Measurements from ENCODE around the gene KLK15.
"Not testable (repeated sequence)": the region's sequence is repeated elsewhere in the genome, so short reads cannot be mapped to it uniquely, and the experiment has no call there.

Gene KLK15

DNA sequence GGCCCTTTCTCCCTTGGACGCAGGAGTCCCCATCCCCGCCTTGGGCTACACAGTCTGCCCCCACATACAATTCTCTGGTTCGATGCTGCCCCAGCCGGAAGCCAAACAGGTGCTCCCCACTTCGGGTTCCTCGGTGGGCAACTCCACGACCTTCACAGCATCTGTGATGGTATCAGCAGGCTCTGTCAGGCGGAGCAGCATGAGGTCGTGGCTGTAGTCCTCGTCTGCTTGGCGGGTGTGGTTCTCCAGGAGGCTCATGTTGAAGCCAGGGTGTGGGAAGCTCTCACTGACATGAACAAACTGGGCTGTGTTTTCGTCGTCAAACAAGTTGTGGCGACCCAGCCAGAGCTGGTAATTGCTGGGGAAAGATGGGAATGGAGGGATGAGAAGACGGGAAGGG lies 13.3 kb downstream of the KLK15 start:
- DNase-seq, result no peak

GRCh38 chr19:50819636-50820035 lies 13.7 kb downstream of the KLK15 start:
- DNase-seq, result no peak

GRCh38 chr19:50818859-50819472 lies 14.4 kb downstream of the KLK15 start:
- no peak for DNase-seq

DNA sequence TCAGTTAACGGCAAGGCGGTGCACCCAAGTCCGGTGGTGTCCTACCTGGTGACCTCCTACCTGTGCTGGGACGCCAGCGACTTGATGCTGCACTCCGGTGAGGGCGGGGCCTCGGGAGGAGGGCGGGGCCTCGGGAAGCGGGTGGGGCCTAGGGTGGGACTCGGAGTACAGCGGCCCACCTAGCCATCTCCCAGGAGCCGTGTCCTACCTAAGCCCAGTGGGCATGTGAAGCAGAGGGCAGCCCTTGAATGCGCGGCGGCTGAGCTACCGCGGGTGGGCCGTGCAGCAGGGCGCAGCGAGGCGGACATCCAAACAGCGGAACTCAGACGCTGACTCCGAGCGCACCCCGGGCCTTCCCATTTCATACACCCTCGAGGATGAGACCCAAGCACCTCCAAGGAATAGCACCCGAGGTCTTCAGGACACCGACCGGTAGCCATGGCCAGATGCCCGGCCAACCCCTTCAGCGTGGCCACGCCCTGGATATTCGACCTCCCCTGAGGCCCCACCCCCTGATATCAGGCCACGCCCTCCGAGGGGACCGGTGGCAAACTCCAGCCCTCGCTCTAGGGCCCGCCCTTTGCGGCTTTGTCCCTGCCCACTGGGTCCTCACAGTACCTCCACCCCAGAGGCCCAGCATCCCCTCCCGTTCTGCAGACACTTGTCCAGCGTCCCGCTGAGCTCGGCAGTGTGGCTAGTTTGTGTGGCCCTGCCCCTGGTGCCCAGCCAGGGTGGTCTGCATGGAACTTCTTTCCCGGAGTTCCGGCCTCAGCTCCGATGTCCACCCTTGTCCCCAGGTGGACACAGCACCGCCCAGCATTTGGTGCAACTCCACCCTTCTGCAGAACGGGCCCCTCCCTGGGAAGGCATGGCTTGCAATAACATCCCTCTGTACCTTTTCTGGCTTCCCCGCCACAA lies 15.2 kb downstream of the KLK15 start:
- DNase-seq, result peak; percentile 54

DNA sequence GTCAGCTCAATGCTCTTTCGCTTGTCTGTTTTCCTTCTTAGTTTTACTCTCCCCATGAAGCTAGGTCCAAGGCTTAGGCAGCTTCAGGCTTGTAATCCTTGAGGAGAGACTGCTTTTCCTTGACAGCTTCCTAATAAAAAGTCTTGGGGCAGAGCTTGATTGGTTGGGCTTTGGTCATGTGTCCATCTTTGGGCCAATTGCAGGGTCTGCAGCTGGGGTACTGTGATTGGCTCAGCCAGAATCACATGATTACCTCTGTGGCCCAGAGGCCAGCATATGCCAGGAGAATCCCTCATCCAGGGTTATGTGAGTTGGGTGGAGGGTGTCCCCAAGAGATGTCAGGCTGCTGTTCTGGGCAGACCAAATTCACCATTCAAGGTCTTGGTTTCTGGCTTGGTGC lies 17.9 kb downstream of the KLK15 start:
- no peak for DNase-seq

GRCh38 chr19:50814883-50815282 lies 18.5 kb downstream of the KLK15 start:
- no peak for DNase-seq

DNA sequence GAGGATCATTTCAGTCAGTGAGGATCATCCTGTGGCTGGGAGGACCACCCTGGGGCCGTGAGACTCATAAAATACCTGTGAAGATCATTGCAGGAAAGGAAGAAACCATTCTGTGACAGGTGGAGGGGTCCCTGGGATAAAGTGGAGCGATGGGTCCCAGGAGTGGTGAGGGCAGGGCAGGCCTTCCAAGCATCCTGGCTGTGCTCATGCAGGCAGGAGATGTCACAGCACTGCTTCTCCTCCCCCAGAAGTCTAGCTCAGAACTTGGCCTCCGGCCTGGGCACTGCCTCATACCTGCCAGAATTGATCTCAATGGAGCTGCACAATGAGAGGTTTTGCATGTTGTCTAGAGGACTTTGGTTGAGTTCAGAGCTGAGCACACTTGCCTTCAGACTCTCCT lies 20.9 kb downstream of the KLK15 start:
- no peak for DNase-seq

DNA sequence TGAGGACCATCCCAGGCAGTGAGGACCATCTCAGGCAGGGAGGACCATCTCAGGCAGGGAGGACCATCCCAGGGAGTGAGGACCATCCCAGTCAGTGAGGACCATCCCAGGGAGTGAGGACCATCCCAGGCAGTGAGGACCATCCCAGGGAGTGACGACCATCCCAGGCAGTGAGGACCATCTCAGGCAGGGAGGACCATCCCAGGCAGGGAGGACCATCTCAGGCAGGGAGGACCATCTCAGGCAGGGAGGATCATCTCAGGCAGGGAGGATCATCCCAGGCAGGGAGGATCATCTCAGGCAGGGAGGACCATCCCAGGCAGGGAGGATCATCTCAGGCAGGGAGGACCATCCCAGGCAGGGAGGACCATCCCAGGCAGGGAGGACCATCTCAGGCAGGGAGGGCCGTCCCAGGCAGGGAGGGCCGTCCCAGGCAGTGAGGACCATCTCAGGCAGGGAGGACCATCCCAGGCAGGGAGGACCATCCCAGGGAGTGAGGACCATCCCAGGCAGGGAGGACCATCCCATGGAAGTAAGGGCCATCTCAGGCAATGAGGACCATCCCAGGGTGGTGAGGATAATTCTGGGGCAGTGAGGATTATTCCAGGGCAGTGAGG lies 21.6 kb downstream of the KLK15 start:
- not testable (repeated sequence) for DNase-seq

DNA sequence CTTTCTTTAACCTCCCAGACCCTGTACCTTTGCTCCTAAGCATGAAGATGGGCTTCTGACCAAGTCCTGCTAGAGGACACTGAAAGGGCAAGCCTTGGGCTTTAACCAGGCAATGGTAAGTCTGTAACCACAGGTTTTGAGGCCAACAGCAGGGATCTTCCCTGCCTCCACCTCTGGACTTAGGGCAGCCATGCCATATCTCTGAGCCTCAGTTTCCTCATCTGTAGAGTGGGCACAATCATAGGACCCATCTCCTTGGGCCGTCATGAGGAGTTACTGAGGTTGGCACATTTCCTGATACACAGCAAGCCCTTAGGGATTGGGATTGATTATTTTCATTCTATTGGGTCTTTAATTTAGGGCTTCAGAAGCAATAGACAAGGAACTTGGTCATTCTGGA lies 24.5 kb downstream of the KLK15 start:
- no peak for DNase-seq

DNA sequence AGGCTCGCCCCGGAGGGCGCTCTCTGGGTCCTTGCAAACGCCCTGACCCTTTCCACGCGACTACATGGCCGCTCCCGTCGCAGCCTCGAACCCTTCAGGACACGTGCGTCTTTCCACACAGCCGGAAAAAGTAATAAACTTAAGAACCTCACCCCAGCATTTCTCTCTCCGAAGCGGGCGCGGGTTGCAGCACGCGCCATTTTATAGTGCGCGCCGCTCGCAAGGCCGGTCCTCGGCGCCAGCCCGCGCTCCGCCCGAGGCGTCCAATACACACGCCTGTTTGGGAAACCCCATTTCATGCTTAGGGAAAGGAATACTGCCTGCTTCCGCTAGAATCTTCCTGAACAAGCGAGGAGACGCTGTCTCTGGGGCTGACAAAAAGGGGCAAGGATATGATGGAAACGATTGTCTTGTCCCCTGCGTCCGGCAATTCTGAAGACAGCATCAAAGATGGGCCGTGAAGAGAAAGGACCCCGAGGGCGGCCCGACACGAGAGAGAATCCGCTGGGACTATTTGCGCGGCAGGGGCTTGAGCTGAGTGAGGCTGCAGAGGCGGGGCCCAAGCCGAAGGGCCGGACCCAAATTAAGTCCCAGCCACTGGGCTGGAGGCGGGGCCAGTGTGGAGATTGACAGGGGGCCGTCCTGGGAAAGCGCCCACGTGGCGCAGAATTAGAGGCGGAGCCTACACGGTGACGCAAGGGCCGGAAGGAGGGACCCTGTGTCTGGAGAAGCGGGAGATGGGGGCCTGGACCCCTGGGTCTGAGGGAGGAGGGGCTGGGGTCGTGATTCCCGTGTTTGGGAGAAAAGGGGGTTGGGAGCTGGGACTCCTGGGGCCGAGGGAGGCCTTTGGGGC lies 28.7 kb downstream of the KLK15 start:
- DNase-seq, result peak; percentile 98

- peak; percentile 56 for DNase-seq
Observed at GRCh38 chr19:50803633-50804419, 29.5 kb downstream of the KLK15 start.

DNA sequence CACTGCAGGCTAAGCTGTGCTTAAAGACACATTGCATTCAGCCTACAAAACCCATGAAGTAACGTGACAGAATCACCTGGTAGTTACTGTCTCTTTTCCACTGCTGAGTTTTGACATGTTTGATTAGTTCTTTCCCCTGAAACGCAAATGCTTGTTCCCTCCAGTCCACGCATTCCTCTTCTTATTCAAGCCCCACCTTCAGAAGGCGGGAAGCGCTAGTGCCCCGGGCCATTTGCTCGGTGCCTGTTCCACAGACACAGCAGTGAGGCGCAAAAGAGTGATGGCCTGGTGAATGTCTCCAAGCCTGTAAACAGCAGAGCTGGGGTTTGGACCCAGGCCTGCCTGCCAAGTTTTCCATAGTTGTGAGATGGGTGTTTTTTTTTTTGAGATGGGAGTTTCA lies 32.3 kb downstream of the KLK15 start:
- DNase-seq, result no peak

- no peak for DNase-seq
Observed at GRCh38 chr19:50799547-50799851, 33.9 kb downstream of the KLK15 start.

GRCh38 chr19:50798659-50799546 lies 34.5 kb downstream of the KLK15 start:
- DNase-seq, result no peak

GRCh38 chr19:50797781-50798658 lies 35.4 kb downstream of the KLK15 start:
- DNase-seq, result no peak

GRCh38 chr19:50797429-50797780 lies 36.0 kb downstream of the KLK15 start:
- no peak for DNase-seq

GRCh38 chr19:50796634-50797428 lies 36.5 kb downstream of the KLK15 start:
- no peak for DNase-seq

GRCh38 chr19:50796128-50796633 lies 37.2 kb downstream of the KLK15 start:
- DNase-seq, result no peak

- no peak for DNase-seq
Observed at GRCh38 chr19:50795664-50796073, 37.7 kb downstream of the KLK15 start.

Measured in activated naive CD4-positive, alpha-beta T cell treated with Interleukin-2 at 50 U/mL for 16 hours (primary cell).